Heart right ventricle (tissue), 16 donors: ENCODE data around the gene ZFYVE9. TPM values are rescaled to one million over a fixed set of nuclear protein-coding genes. Genes with fewer than 3 reads are reported as not detected.

ENCODE experiments used
- ATAC-seq, 8 donors: fragments of 200-7000 bp; cut with Tn5 transposase; one replicate each; pipeline ENCODE4 v1.9.1; 2020; ENCODE audit warnings: mild to moderate bottlenecking in 8 of 8, moderate library complexity in 8 of 8, moderate number of reproducible peaks in 1 of 8
- DNase-seq, 2 donors: peaks; one replicate each; pipeline ENCODE4 v3.0.0-alpha.2; 2020
- H3K27ac ChIP-seq, 10 donors: fragments of 200-600 bp; sonication (generic) in 2 of 10; one replicate each; pipeline versions ENCODE4 v1.5.0 to v1.8.0; 2020 to 2022; ENCODE audit warnings: mild to moderate bottlenecking in 3 of 10
- H3K27me3 ChIP-seq, 7 donors: fragments of 200-600 bp; one replicate each; pipeline ENCODE4 v1.8.0; 2021 to 2022; ENCODE audit warnings: mild to moderate bottlenecking in 2 of 7
- H3K36me3 ChIP-seq, 9 donors: fragments of 200-600 bp; sonication (generic) in 1 of 9; one replicate each; pipeline versions ENCODE4 v1.5.0 to v1.8.0; 2020 to 2022; ENCODE audit warnings: mild to moderate bottlenecking in 2 of 9
- H3K4me1 ChIP-seq, 9 donors: fragments of 200-600 bp; sonication (generic) in 1 of 9; one replicate each; pipeline versions ENCODE4 v1.5.0 to v1.8.0; 2020 to 2022; ENCODE audit warnings: mild to moderate bottlenecking in 4 of 9
- H3K4me3 ChIP-seq, 10 donors: fragments of 200-600 bp; sonication (generic) in 2 of 10; one replicate each; pipeline versions ENCODE4 v1.5.0 to v1.8.0; 2020 to 2022; ENCODE audit warnings: mild to moderate bottlenecking in 7 of 10, moderate library complexity in 2 of 10
- H3K9me3 ChIP-seq, 11 donors: fragments of 200-600 bp in 10 of 11; sonication (generic) in 2 of 11; one replicate each; pipeline versions ENCODE4 v1.5.0 to v1.8.0; 2013 to 2022; ENCODE audit warnings: mild to moderate bottlenecking in 2 of 11, control low read depth in 1 of 11, moderate library complexity in 1 of 11
- CTCF ChIP-seq, 9 donors: fragments of 200-600 bp; sonication (generic) in 2 of 9; IDR thresholded peaks; one replicate each; pipeline versions ENCODE4 v1.5.0 to v1.8.0; 2021 to 2022; ENCODE audit warnings: antibody characterized with exemption in 9 of 9, mild to moderate bottlenecking in 5 of 9, moderate library complexity in 1 of 9
- WGBS, 2 donors: extraction: QIAGEN DNeasy Blood & Tissue Kit; methylation state at CpG; one replicate each; pipeline ENCODE4 v1.1.7; 2013; ENCODE audit warnings: inconsistent platforms in 1 of 2; 5-methylcytosine and 5-hydroxymethylcytosine counted together
- intact Hi-C, 10 donors: fragments of 100-400 bp; cut with DNase I; formaldehyde crosslinking; loops; one replicate each; pipeline versions ENCODE4 v1.11.1 to v1.14.2; 2022
- polyA plus RNA-seq, 2 donors: library from polyadenylated mRNA; stranded (reverse); fragments of 200-250 nt; gene quantifications; one replicate each; pipeline ENCODE4 v1.2.3, GENCODE V29; 2013
- total RNA-seq, 10 donors: library from RNA; stranded (reverse); fragmentation: NEBNext Ultra II Directional in 3 of 10; extraction: Animal tissue kit (Norgen Biotek cat#: 25700) in 3 of 10; gene quantifications; one replicate each; pipeline versions ENCODE4 v1.2.1 to v1.2.4, GENCODE V29; 2021 to 2023
- donor health status: Arrhythmogenic right ventricular cardiomyopathy.
- donor health status: ischemic (EF 13 %, LVEDD 7.1; RV severe dilation, severe dysfunction).
- donor health status: healthy with polysubstance abuse.
- donor health status: DM: no; HTN: yes; CAD: no.
- donor health status: DM: no; HTN: no; CAD: no.
- donor health status: ischemic (EF 25% LVEDD 6.9; RV normal size, moderate dysfunction).
- donor health status: ischemic (EF 25% LVEDD 5.7; RV mildly dilated, moderate dysfunction).
- donor health status: healthy.
- donor health status: DM: yes; HTN: yes; CAD: no.
- donor health status: Ischemic cardiomyopathy.
- donor health status: ischemic (EF 35%, LVEDD 5.7; RV mildly dilated, moderate dysfunction).
- donor health status: nonischemic (EF 11% LVEDD 7.7; RV severe dilation, severe dysfunction).
- donor health status: DM: yes; HTN: yes; CAD: no.
- donor health status: PGD.
- donor health status: ischemic (EF 29% LVEDD 5.4; RV normal size, mild dysfunction).
- donor health status: nonischemic (EF 23%, LVEDD 6.1; RV moderate dilation, normal function).

The ZFYVE9 gene
- total and polyA plus RNA-seq, 12 donors = 2.6 to 22.2 (median 15.6) TPM

GRCh38 chr1:52281518-52281917, 139.6 kb downstream of the ZFYVE9 start:
- WGBS, 2 donors = 72 to 85% methylated on average over 2 of the region's 2 CpGs
- intact Hi-C loops = no loop called here

GRCh38 chr1:52288286-52288685, 146.4 kb downstream of the ZFYVE9 start:
- WGBS, 2 donors = 96 to 97% methylated on average over 3 of the region's 3 CpGs
- DNase-seq (no peak), ATAC-seq (no peak)
- Histone ChIP-seq H3K4me1 (no peaks in the 10 kb centered on the region), H3K9me3 (no peaks in the 10 kb centered on the region), H3K36me3 (peaks cover 0 to 23% (median 0%) of the 10 kb centered on the region in 9 donors), H3K27ac (no peak overlapping the region), H3K27me3 (no peaks in the 10 kb centered on the region), H3K4me3 (no peak overlapping the region)
- intact Hi-C loops = no loop called here
- no peak for TF ChIP-seq CTCF (IDR thresholded peaks at IDR 0.05)

More at GRCh38 chr1:52281518-52281917, 139.6 kb downstream of the ZFYVE9 start:
- Histone ChIP-seq H3K36me3 (peaks cover 0 to 74% (median 0%) of the 10 kb centered on the region in 9 donors), H3K9me3 (no peaks in the 10 kb centered on the region), H3K4me3 (no peak overlapping the region), H3K27me3 (no peaks in the 10 kb centered on the region), H3K27ac (no peak overlapping the region), H3K4me1 (no peaks in the 10 kb centered on the region)
- DNase-seq (no peak), ATAC-seq (no peak)
- no peak for TF ChIP-seq CTCF (IDR thresholded peaks at IDR 0.05)

- Histone ChIP-seq H3K4me3 (no peak overlapping the region), H3K36me3 (peaks cover 0 to 30% (median 0%) of the 10 kb centered on the region in 9 donors), H3K9me3 (no peaks in the 10 kb centered on the region), H3K4me1 (no peaks in the 10 kb centered on the region), H3K27ac (no peak overlapping the region), H3K27me3 (no peaks in the 10 kb centered on the region)
- ATAC-seq (no peak), DNase-seq (no peak)
- 87 to 92% methylated on average over 1 of the region's 1 CpG for WGBS, 2 donors
- TF ChIP-seq CTCF (IDR thresholded peaks at IDR 0.05) = no peak
- intact Hi-C loops = loop anchor here in 3 of 10 donors (5.0 to 10.0 kb wide), 2 partner anchors 150 to 167 kb away; partner anchors contain the start of gene ZFYVE9 (in 1 of the 3)
These were observed 152.7 kb downstream of the ZFYVE9 start for GRCh38 chr1:52294580-52294979.

- Histone ChIP-seq H3K9me3 (no peaks in the 10 kb centered on the region), H3K4me1 (no peaks in the 10 kb centered on the region), H3K27me3 (no peaks in the 10 kb centered on the region), H3K27ac (no peak overlapping the region), H3K36me3 (peaks cover 0 to 30% (median 0%) of the 10 kb centered on the region in 9 donors), H3K4me3 (no peak overlapping the region)
- intact Hi-C loops = loop anchor here (1.0 to 10.0 kb wide), 6 partner anchors 152 to 170 kb away; partner anchors contain the start of gene ZFYVE9 (in 10 of the 10)
- peak; percentile 42 to 75 (median 68) for TF ChIP-seq CTCF (IDR thresholded peaks at IDR 0.05)
- no peak for DNase-seq
- 29 to 37% methylated on average over 2 of the region's 2 CpGs for WGBS, 2 donors
- ATAC-seq = peak in 4 of 8 donors; percentile 39 to 57 (median 55)
These were observed 154.5 kb downstream of the ZFYVE9 start for GRCh38 chr1:52296345-52296744.
